ENCODE data around the gene TRIO. TPM values are rescaled to one million over a fixed set of nuclear protein-coding genes. Genes with fewer than 3 reads are reported as not detected.
A peak's percentile ranks its signal among the peaks of the same experiment; 100 is the strongest.

Gene TRIO
- total RNA-seq, 1 donor from 2014 or later, result 111 TPM

DNA sequence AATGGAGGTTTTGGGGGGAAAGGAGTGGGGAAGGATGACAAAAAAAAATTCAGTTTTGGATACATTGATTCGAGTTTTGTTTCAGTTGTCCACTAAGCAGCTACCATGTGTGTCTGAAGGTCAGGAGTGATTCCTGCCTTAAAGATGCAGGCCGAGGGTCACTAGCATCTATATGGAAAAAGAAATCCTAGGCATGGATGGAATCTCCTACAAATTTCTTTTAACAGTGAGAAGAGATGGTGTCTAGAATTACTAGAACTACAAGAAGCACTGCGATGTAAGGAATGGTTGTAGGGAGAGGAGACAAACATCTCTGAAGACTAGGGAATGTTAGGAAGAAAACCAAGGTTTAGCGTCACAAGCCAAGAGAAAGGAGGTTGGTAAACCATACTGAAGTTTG, 19.6 kb upstream of the TRIO start:
- DNase-seq (ENCODE audit: low spot score), result no peak

DNA sequence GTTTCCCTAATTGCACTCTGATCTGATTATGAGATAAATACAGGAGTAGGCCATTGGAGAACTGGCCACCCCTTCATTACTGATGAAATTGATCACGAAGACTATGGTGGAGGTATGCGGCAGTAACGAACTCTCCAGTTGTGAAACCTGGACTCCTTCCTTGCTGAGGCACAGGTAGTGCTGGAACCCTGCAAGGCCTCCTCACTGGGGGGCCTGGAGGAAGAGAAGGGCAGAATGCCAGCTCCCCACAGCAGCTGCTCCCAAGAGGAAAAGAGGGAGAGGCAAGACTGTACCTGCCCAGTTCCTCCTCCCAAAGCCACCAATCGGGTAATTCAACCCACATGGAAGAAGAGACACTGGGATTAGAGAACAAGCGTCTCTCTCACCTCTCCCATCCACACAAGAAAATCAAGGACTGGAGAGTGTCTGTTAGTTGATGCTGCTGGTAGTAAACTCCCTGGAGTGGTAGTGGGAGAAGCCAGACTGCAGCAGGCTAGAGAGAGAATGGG, 19.1 kb upstream of the TRIO start:
- no peak for DNase-seq (ENCODE audit: low spot score)

DNA sequence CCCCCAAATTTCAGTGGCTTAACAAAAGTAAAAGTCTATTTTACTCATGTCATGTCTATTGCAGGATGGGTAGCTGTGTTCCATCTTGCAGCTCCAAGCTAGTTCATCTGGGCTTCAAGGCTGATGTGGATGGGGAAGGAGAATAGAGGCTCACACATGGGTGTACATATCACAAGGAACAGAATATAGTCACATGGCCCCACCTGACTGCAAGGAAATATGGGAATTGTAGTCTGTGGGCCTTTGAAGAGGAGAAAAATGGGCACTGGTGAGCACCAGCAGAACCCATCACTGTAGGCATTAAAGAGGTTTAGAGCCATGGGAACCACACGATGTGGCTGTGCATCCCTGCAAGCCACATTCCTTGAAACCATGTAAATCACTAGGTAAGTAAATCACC, 17.9 kb upstream of the TRIO start:
- no peak for DNase-seq (ENCODE audit: low spot score)

DNA sequence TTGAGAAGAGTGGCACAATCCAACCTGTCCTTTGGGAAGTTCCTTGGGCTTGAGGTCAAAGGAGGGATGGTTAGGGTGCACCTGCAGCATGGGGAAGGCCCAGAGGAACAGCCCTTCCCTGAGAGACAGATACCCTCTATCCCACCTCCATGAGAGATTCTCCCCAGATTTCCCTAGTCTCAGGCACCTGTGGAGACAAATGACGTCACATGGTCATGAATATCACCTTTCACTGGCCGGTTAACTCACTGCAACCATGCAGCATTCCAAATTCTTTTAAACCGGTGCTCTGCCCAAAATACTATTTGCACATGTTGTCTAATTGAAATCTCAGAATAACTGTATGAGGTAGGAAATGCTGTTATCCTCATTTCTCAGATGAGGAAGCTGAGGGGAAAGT, 15.6 kb upstream of the TRIO start:
- DNase-seq (ENCODE audit: low spot score), result no peak

DNA sequence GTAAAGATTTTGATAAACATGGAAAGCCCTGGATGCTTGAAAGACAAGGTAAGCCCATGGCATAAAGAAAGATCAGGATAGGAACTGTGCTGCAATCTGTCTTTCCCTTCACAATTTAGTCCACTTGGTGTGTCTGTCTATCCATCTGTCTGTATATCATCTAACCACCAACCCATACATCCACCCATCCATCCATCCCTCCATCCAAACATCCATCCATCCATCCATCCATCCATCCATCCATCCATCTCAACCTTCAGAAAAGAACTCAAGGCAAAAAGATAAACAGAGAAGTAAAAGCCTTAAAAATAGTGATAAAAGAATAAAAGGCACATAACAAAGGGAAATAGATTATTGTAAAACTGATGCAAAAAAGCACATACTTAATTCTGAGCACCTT, 15.1 kb upstream of the TRIO start:
- no peak for DNase-seq (ENCODE audit: low spot score)

DNA sequence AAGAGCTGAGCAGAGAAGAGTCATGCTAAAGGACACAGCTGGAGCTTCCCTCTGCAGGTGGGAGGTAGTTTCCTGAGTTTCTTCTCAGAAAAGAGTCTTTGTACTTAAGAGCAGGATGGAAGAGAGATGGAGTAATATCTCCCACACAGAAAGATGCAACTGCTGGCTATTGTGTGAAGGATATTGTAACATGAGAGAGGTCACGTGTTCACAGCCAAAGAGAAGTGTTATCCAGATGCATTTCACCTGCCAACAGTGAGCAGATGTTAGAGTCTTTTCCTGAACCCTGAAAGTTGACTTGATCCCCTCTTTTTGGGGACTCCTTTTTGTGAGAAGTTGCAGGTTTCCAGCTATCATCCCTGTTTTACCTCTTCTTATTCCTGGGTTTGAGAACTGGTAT, 14.0 kb upstream of the TRIO start:
- no peak for DNase-seq (ENCODE audit: low spot score)

DNA sequence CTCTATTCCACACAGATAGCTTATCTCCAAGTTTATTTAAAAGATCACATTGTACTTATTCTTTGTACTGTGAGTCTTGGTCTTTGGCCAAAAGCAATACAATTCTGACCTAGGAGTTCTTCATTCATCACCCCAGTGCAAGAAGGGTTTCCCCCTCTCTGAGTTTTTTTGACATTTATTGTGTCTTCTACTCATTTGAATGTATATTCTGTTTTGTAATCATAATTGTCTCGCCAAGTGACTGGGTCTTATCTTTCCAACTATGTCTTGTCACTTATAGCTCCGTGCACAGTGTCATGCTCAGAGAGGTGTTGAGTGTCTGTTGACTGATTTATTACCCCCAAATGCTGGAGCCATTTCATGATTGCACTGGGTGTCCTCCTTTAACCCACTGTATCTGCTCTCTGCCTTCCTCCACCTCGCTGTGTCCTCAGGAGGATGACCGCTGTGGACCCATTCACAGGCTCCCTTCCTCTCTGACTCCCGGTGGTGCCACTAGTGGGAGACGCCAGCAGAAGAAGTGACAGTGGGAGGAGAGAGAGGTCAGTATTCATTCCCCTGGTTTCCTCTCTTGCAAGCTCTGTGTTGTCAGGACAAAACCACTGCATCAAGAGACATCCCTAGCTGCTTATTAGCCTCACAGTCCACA, 11.2 kb upstream of the TRIO start:
- DNase-seq (ENCODE audit: low spot score), result no peak

DNA sequence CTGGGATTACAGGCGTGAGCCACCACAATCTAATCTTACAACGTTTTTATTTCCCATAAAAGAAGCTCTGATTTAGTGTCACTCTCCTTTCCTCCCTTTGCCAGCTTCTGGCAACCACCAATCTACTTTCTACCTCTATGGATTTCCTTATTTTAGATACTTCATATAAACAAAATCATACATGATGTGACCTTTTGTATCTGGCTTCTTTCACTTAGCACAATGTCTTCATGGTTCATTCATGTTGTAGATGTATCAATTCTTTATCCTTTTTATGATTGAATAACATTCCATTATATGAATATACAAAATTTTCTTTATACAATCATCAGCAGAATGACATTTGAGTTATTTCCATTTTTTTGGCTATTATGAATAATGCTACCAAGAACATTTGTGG, 9.7 kb upstream of the TRIO start:
- no peak for DNase-seq (ENCODE audit: low spot score)

DNA sequence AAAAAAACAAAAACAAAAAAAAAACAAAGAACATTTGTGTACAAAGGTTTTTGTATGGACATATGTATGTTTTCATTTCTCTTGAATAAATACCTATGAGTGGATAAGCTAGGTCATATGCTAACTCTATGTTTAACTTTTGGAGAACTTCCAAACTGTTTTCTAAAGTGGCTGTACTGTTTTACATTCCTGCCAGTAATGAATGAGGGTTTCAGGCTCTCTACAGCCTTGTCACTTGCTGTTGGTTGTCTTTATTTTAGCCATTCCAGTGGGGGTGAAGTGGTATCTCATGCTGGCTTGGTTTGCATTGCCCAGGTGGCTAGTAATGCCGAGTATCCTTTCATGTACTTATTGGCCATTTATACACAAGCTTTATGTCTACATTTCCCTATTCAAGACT, 9.1 kb upstream of the TRIO start:
- no peak for DNase-seq (ENCODE audit: low spot score)

DNA sequence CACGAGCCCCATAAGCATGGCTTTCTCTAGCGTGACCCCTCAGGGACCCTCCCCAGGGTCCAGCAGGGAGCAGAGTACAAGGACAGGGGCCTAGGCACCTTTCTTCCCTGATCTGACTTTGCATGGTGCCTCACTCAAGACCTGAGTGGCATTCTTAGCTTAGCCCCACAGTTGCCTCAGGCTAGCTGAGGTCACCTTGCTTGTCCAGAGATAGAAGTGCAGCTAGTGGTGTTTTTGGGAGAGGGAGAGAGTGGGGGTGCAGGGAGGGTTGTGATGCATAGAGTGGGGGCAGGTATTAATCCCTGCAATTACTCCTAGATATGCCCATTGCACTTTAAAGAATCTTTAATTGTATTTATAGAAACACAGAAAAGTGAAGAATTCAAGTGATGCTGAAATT, 8.4 kb upstream of the TRIO start:
- DNase-seq (ENCODE audit: low spot score), result no peak

DNA sequence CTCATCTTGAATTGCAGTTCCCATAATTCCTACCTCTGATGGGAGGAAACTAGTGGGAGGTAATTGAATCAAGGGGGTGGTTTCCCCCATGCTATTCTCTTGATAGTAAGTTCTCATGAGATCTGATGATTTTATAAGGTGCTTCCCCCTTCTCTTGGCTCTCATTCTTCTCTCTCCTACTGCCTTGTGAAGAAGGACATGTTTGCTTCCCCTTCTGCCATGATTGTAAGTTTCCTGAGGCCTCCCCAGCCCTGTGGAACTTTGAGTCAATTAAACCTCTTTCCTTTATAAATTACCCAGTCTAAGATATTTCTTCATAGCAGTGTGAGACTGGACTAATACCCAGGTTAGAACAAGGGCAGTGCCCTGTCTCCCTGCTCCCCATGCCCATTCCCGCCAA, 7.5 kb upstream of the TRIO start:
- DNase-seq (ENCODE audit: low spot score), result no peak

DNA sequence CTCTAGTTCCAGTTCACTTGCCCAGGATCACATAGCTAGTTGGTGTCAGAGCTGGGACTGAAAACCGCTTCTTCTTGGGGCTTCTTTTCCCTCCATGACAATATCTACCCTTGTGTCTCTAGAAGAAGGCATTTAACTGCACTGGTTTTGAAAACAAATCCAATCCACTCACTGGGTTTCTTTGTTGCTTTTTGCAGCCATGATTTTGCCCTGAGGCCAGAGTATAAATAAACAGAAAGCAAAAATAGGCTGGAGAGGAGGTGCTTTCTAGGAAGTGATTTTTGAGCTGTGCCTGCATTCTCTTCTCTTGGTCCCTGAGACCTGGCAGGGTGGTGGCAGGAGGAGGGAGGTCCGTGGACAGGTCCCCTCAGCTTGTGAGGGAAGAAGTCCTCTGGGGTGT, 6.9 kb upstream of the TRIO start:
- DNase-seq (ENCODE audit: low spot score), result no peak

DNA sequence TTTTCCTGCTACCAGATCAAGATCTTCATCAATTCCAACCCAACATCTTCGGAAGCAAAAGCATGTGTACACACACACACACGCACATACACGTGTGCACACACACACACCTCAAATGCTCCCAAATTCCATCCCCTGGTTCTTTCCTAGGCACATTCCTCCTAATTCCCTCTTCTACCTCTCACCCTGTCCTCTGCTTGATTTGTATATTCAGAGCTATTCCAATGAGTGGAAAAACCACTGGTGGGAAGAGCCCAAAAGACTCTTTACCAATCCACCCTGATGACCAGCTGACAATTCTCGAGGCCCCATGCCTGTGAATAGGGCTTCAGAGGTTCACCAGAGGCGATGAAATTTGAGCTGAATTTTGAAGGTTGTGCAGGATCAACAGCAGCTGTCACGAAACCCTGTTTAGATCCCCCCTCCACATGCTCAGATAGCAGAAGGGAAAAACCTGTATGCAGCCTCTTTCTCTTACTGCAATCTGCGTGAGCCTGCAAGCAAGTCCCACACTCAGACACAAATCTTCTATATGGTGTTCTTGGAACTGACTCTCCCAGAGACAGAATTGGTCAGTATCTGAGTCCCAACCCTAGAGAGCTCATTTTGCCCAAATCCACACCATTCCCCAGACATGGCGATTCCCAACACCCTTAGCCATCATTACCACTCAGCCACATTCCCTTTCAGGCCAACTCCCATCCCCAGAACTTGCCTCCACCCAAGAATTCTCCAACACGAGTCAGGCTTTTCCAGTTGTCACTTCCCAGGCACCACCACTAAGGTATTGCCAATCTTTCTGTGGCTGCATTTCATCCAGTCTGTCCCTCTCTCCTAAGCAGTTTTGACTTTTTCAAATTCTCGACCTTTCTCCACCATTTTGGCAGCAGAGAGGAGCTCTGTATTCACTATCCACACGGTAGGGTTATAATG, 4.3 kb upstream of the TRIO start:
- DNase-seq (ENCODE audit: low spot score), result no peak

DNA sequence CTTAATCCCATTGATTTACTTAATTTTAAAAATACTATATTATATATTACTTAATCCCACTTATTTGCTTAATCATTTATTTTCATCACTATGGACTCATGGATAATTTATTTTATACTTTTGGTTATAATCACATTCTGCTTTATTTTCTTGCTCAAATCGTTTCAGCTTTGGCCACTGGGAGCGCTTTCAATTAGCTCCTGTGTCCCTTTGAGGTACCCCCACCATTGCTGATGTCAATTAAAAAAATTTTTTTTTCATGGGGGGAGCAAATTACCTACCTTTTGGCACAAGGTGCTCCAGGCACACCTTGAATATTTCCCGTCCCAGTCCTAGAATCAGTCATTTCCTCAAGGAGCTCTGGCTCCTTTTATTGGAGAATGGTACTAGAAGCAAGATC, 1.4 kb upstream of the TRIO start:
- no peak for DNase-seq (ENCODE audit: low spot score)

DNA sequence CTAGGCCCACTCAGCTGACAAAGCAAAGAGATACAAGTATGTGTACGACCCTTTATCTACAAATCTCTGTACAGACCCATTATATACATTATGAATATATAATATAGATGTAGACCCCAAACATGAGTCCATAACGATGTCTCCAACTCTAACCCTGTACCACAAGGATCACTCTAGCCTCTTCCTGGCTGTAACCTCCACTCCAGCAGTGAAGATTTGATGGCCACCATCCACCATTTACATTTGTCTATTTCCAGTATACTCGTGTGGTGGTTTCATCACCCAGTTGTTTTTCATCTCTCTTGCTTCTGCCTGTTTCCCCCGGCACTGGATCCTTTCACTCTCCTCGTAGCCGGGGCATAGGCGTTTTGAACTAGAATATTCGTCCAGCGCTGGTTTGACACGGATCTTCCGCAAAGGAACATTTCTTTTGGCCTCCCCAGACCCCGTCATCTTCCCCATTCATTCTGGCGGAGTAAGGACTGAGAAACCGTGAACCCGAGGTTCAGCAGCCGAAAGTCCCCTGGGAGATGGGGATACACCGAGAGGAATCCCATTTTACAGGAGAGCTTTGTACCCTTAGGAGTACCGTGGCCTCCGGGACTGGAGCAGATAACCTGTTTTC, 828 bp upstream of the TRIO start:
- DNase-seq (ENCODE audit: low spot score), result no peak

DNA sequence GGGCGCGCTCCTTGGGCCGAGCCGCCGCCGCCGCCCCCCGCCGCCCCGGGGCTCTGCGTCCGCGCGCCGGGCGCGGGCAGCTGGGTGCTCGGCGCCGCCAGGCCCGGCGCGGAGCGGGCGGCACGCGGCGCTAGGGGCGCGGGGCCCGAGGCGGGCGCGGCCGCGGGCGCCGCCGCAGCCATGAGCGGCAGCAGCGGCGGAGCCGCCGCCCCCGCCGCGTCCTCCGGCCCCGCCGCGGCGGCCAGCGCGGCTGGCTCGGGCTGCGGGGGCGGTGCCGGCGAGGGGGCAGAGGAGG, 351 bp downstream of the TRIO start:
- DNase-seq (ENCODE audit: low spot score), result no peak

DNA sequence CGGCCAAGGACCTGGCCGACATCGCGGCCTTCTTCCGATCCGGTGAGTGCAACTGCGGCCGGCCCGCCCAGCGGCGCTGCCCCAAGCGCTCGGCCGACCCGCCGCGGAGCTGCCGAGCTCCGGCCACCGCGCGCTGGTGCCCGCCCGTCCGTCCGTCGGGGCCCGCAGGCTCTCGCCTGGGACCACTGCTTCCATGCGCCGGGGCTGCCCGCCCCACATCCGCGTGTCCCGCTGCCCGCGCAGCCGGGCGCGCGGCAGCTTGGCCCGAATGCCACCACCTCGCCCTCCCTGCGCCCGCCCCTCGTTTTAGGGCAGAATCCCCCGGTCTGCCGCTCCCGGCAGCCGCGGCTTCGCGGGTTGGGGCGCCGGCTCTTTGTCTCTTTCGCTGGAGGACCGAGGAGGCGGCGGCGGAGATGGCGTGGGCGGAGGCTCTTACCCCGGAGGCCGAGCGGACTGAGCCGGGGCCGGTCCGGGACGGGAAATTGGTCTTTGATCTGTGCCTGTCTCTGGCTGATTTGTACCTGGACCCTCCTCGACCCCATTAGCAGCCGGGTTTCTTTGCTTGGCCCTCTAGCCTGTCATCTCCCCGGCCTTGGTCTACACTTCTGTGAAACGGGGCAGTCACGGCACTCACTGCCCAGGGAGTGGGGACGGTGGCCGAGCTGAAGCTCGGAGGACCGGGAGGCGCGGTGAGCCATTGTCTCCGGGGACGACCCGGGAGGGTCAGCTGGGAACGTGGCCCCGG, 871 bp downstream of the TRIO start:
- DNase-seq (ENCODE audit: low spot score), result peak; percentile 30

DNA sequence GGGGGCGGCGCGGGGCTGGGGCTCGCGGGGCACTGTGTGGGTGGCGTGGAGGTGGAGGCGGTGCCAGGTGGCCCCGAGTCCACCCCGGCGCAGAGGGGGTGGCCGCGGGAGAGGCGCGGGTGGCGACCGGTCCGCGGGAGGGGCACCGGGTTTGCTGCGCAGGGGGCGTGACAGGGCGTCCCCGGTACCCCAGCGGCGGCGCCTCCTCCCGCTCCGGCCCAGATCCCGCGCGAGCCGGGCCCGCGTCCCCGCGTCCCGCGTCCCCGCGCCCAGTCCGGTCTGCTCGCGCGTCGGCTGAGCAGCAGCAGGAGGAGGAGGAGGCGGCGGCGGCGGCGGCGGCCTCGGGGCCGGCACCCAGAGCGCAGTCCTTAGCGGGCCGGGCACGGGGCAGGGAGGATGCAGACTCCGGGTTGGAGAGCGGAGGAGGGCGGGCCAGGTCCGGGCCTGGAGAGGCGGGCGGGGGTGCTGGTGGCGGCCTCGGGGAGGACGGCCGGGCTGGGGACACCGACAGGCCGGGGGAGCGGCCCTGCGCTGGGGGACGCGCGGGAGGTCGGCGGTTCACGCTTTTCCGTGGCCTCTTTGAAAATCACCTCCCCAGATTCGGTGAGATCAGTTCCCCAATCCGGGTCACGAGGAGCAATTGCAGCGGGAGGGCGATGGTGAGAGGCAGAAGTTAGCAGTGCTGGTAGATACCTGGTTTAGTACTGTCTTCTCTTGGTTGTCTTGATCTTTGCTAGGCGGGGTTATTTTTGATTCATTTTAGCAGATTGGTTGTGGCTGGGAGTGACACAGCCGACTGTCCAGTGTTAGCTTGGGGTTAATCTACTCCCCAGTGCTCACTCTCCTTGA, 1.7 kb downstream of the TRIO start:
- DNase-seq (ENCODE audit: low spot score), result peak; percentile 45

DNA sequence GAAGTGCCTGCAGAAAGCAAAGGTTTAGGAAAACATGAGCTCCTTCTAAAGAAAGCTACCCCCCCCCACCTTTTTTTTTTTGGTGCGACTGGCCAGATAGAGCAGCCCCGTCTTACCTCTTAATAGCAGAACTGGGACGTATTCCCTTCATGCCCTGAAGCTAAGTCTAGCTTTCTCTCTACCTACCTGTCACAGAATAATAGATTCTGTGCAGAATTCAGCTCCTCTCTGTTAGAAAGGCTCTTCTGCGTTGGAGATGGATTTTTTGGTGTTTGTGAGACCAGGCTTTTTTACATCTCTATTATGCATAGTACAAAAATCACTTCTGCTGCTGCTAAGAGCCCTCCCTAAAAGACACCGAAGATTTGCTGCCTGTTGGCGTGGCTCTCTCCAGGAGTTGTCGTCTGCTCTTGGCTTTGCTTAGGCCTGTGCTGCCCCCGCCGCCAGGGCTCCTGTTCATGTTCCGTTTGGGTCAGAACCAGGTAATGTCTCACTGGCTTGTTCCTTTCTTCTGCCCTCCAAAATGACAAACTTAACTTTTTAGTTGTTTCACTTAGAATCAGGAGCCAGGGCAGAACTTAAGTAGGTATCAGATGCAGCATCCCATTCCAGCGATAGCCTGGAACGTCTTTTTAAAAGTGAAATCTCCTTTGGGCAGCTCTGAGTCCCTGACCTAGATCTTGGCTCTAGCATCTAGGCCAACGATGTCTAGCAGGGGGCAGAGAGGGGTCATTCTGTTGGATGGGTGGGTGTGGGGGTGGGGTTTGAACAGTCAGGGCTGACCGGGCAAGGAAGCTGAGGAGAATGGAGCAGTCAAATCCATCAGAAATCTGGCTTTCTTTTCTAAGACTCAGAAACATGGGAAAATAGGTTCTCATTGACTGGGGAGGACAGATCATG, 2.5 kb downstream of the TRIO start:
- DNase-seq (ENCODE audit: low spot score), result no peak

DNA sequence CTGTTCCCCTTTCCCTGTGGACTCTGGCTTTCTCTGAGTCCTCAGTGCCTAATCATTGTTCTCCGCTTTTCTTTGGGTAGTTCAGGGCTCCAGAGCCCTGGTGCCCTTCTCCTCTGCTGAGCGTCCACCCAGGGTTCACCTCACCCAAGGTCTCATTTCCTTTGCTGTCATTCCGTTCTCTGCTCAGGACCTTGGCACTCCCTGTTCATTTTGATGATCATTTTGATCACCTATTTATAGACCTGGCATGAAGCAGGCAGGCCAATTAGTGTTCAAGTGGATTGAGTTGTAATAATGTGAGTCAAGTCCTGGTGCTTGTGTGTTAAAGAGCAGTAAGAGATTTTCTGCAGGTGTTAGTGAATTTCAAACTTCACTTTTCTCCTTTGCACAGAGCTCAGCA, 3.6 kb downstream of the TRIO start:
- no peak for DNase-seq (ENCODE audit: low spot score)
